ENCODE data around the gene IGSF3. TPM values are rescaled to one million over a fixed set of nuclear protein-coding genes. Genes with fewer than 3 reads are reported as not detected.
"Not testable (repeated sequence)": the region's sequence is repeated elsewhere in the genome, so short reads cannot be mapped to it uniquely, and the experiment has no call there.

The IGSF3 gene
- total RNA-seq, 2 donors from 2014 or later, result 1.5 to 8.0 TPM

- DNase-seq (ENCODE audit: low spot score); ATAC-seq (ENCODE audit: insufficient number of reproducible peaks, low FRiP score, low read depth); H3K27me3 ChIP-seq (replicated peaks; ENCODE audit: insufficient read depth); H3K36me3 ChIP-seq; H3K9me3 ChIP-seq; H3K27ac ChIP-seq; H3K4me1 ChIP-seq (ENCODE audit: control insufficient read depth in 1 of 2, low read depth in 2 of 2); H3K4me3 ChIP-seq: not testable (repeated sequence)
Observed at GRCh38 chr1:116597388-116597787, 70.1 kb downstream of the IGSF3 start.

- H3K36me3 ChIP-seq; H3K9me3 ChIP-seq; ATAC-seq (ENCODE audit: insufficient number of reproducible peaks, low FRiP score, low read depth); H3K4me3 ChIP-seq; H3K27ac ChIP-seq; H3K27me3 ChIP-seq (replicated peaks; ENCODE audit: insufficient read depth); H3K4me1 ChIP-seq (ENCODE audit: control insufficient read depth in 1 of 2, low read depth in 2 of 2); DNase-seq (ENCODE audit: low spot score): not testable (repeated sequence)
Observed at GRCh38 chr1:116596742-116597307, 70.7 kb downstream of the IGSF3 start.

DNA sequence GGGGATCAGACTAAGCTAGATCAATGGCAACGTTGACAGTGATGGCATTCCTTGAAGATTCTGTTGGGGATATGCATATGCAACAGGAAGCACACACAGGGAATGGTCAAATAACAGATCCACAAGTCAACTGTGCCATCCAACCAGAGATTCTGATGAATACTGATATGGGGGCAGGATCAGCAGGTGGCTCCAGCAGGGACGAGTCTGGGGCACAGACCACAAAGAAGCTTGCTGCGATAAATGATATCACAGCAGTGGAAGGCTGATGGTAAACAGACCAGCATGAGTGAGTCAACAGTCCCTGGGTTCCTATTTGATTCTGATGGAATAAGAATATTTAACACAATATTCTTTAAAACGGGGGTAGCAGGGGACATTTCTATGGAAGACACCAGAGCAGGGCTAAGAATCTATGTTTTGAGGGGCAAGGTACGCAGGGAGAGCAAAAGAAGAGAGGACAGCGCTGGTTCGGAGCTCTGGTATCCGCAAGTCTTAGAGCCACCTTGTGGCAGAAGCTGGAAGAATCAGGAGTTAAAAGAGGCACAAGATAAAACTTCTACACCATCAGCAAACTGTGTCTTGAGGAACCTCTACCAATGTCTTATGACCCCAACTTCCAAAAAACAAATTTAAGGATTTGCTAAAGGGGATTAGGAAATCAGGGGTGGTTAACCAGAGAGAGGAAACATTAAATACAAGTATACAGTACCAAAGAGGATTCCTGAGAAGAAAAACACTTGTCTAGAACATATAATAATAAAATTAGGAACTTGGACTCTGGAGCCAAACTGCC, 71.4 kb downstream of the IGSF3 start:
- not testable (repeated sequence) for DNase-seq (ENCODE audit: low spot score); H3K9me3 ChIP-seq; H3K27ac ChIP-seq; H3K36me3 ChIP-seq; H3K4me1 ChIP-seq (ENCODE audit: control insufficient read depth in 1 of 2, low read depth in 2 of 2); H3K27me3 ChIP-seq (replicated peaks; ENCODE audit: insufficient read depth)
- ATAC-seq (ENCODE audit: insufficient number of reproducible peaks, low FRiP score, low read depth), result peak; percentile 65
- peak overlapping the region; percentile 60 for H3K4me3 ChIP-seq
- TF ChIP-seq CTCF (IDR thresholded peaks at IDR 0.05), result peak; percentile 64

DNA sequence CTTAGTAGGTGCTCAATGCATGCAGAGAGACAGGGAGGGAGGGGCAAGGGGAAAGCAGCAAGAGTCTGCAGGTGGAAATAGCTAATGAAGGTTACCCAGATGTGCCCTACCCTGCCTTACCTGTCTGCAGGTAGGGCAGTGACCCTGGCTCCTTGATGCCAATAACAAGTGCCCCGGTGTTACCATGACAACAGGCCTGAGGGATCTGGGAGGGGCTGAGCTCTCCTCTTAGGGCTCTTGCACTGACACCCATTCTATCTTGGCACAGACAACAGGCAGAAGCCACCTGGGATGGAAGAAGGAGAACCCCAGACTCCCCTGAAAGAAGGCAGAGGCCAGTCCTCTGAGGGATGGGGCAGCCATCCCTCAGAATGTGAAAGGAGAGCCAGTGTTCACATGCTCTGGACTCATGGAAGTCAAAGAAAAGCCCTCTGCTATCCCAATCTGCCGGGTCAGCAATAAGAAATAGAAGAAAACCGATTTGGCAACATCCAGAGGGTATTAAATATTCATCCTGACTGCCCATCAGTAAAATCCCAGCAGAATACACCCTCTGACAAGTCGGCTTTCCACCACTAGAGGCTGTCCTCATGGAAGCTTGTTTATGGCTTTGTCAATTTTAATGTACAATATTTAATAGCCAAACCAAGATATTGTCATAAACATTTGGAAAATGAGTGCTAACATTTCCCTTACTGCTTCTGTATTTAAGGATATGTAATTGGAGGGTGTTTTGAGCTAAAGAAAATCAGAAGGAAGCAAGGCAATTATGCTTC, 72.3 kb downstream of the IGSF3 start:
- H3K4me3 ChIP-seq; H3K27ac ChIP-seq; H3K27me3 ChIP-seq (replicated peaks; ENCODE audit: insufficient read depth); H3K36me3 ChIP-seq; ATAC-seq (ENCODE audit: insufficient number of reproducible peaks, low FRiP score, low read depth); DNase-seq (ENCODE audit: low spot score); H3K4me1 ChIP-seq (ENCODE audit: control insufficient read depth in 1 of 2, low read depth in 2 of 2); H3K9me3 ChIP-seq: not testable (repeated sequence)

DNA sequence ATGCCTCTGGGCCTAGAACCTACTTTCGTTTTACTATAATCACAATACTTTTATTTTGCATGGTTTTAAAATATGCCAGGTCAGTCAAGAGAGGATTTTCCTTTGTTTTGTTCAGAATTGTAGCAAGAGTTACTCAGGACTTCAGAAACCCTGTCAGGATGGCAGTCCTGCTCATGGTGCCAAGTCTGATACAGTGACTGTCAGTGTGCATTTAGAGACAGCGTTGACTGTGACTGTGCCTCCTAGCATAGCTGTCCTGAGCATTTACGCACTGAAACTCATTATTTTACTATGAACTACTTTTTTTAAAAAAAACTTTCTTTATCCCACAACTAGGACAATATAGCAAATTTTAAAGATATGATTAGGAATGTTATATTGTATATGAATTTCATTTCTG, 73.6 kb downstream of the IGSF3 start:
- DNase-seq (ENCODE audit: low spot score); H3K36me3 ChIP-seq; H3K9me3 ChIP-seq; ATAC-seq (ENCODE audit: insufficient number of reproducible peaks, low FRiP score, low read depth); H3K27me3 ChIP-seq (replicated peaks; ENCODE audit: insufficient read depth); H3K4me1 ChIP-seq (ENCODE audit: control insufficient read depth in 1 of 2, low read depth in 2 of 2); H3K27ac ChIP-seq; H3K4me3 ChIP-seq: not testable (repeated sequence)

DNA sequence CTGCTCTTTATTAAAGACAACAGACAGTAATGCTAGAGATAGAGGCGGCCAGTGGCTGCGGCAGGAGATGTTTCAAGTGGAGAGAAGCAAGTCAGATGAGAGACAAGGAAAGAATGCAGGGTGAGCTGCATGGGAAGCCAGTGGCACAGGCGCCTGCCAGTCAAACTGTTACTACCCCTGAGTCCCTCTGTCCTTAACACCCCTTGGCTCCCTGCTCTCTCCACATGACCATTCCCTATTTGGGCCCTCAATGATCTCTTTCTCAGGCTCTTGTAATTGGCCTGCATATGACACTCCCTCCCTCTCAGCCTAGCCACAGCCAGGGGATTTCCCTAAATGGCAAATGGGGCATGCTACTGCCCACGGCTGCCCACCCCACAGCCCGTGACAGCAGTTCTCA, 74.1 kb downstream of the IGSF3 start:
- H3K27me3 ChIP-seq (replicated peaks; ENCODE audit: insufficient read depth); DNase-seq (ENCODE audit: low spot score); H3K36me3 ChIP-seq; H3K4me1 ChIP-seq (ENCODE audit: control insufficient read depth in 1 of 2, low read depth in 2 of 2); H3K4me3 ChIP-seq; H3K9me3 ChIP-seq; ATAC-seq (ENCODE audit: insufficient number of reproducible peaks, low FRiP score, low read depth); H3K27ac ChIP-seq: not testable (repeated sequence)

- H3K36me3 ChIP-seq; H3K4me3 ChIP-seq; H3K4me1 ChIP-seq (ENCODE audit: control insufficient read depth in 1 of 2, low read depth in 2 of 2); H3K9me3 ChIP-seq; H3K27me3 ChIP-seq (replicated peaks; ENCODE audit: insufficient read depth); ATAC-seq (ENCODE audit: insufficient number of reproducible peaks, low FRiP score, low read depth); DNase-seq (ENCODE audit: low spot score); H3K27ac ChIP-seq: not testable (repeated sequence)
Observed at GRCh38 chr1:116591951-116592605, 75.5 kb downstream of the IGSF3 start.

DNA sequence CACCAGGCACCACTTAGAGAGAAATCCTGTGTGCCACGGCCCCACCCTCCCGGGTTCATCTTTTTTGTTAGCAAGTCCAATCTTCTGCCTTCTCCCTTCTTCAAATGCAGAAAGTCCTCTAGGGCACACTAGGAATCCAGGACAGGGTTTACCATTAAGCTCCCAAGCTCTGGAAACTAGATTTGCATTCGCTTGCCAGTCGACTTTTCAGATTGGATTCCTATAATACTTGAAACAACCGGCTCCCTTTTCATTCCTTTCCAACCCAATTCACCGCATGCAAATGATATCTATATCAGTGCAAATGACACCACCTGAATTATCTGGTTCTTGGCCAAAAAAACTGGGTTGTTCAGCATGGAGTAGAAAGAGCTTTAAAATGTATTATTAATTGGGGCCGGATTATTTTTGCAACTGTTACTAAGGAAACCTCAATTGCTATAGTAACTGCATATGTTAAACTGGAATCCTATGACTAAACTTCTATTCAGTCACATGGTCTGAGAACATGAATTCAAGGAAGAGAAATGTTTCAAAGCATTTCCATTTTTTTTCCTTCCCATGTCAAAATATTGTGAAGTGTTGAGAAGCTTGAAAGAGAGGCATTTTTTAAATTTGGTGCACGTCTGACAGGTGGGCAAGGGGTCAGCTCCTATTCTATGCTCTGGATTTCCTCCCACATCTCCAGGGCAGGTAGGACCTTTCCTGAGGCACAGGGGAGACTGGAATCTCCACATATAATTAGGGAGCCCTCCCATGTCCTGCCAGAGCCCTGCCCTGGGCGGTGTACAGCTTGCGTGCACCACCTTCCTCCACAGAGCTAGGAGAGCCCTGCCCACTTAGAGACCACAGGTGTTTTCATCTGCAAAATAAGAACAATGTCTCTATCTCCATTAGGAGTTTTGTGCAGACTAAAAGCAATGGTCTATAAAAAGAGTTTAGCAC, 76.3 kb downstream of the IGSF3 start:
- not testable (repeated sequence) for H3K36me3 ChIP-seq; ATAC-seq (ENCODE audit: insufficient number of reproducible peaks, low FRiP score, low read depth); H3K9me3 ChIP-seq; H3K4me1 ChIP-seq (ENCODE audit: control insufficient read depth in 1 of 2, low read depth in 2 of 2); H3K4me3 ChIP-seq; DNase-seq (ENCODE audit: low spot score); H3K27me3 ChIP-seq (replicated peaks; ENCODE audit: insufficient read depth); H3K27ac ChIP-seq

DNA sequence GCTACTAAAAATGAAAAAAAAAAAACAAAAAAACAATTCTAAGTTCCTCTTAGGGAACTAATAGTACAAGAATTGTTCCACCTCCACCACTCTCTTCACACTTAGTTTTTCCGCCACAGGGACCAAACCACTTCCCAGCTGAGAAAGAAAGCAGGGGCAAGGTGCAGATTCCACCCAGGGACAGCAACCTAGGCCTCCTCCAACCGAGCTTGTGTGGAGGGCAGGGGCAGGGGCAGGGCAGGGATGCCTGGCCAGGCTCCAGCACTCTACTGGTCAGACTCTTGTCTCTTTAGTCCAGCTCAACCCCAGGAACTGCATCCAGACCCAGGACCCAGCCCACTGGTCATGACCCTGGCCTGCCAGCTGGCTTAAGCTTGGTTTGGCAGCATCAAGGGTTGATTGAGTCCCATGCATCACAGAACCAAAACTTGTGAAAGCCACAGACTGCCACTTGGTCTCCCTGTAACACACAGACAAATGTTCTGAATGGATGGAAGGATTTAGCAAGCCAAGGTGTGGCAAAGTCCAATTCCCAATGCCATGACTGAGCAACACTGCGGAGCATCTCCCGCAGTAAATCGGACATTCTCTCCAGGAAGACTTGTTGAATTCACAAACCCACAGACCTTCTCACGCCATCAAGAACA, 77.1 kb downstream of the IGSF3 start:
- H3K27ac ChIP-seq; H3K9me3 ChIP-seq; DNase-seq (ENCODE audit: low spot score); H3K4me1 ChIP-seq (ENCODE audit: control insufficient read depth in 1 of 2, low read depth in 2 of 2); ATAC-seq (ENCODE audit: insufficient number of reproducible peaks, low FRiP score, low read depth); H3K36me3 ChIP-seq; H3K4me3 ChIP-seq; H3K27me3 ChIP-seq (replicated peaks; ENCODE audit: insufficient read depth): not testable (repeated sequence)

- not testable (repeated sequence) for H3K27me3 ChIP-seq (replicated peaks; ENCODE audit: insufficient read depth); H3K27ac ChIP-seq; H3K4me1 ChIP-seq (ENCODE audit: control insufficient read depth in 1 of 2, low read depth in 2 of 2); ATAC-seq (ENCODE audit: insufficient number of reproducible peaks, low FRiP score, low read depth); H3K4me3 ChIP-seq; H3K9me3 ChIP-seq; H3K36me3 ChIP-seq; DNase-seq (ENCODE audit: low spot score)
Observed at GRCh38 chr1:116589101-116589735, 78.3 kb downstream of the IGSF3 start.
